ENCODE data around the gene AMN. TPM values are rescaled to one million over a fixed set of nuclear protein-coding genes. Genes with fewer than 3 reads are reported as not detected.

AMN gene
- polyA plus RNA-seq, 4 donors, result 17.4 to 43.4 (median 38.0) TPM

DNA sequence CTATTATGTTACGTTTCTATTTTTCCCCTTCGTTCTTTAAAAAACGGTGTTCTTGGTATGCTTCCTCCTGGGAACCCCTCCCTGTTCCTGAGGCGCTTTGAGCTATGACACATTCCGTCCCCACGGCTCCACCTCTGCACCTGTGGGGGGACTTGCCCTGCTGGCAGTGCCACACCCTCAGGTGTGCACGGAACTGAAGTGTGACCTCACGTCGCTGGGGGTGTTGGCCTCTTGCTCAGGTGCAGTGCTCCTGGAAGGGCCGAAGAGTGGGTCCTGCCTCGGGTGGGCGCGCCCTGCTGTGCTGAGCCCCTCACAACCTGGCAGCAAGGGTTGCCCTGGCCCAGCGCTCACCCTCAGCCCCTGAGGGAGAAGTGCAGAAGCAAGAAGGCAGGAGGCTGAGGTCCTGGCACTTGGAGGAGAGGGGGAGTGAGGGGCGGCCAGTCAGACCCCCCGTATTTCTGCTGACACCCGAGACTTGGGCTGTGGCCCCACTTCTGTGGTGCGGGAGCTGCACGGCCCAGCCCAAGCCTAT is 4.9 kb downstream of the AMN start:
- no peak for DNase-seq (ENCODE audit: low read depth in 4 of 4, low spot score in 2 of 4)

- DNase-seq (ENCODE audit: low read depth in 4 of 4, low spot score in 2 of 4), result peak in 1 of 4 donors; percentile 24
Observed at GRCh38 chr14:102927878-102928411, 5.5 kb downstream of the AMN start.

GRCh38 chr14:102928412-102929240 is 6.2 kb downstream of the AMN start:
- peak in 3 of 4 donors; percentile 34 to 63 (median 51) for DNase-seq (ENCODE audit: low read depth in 4 of 4, low spot score in 2 of 4)

DNA sequence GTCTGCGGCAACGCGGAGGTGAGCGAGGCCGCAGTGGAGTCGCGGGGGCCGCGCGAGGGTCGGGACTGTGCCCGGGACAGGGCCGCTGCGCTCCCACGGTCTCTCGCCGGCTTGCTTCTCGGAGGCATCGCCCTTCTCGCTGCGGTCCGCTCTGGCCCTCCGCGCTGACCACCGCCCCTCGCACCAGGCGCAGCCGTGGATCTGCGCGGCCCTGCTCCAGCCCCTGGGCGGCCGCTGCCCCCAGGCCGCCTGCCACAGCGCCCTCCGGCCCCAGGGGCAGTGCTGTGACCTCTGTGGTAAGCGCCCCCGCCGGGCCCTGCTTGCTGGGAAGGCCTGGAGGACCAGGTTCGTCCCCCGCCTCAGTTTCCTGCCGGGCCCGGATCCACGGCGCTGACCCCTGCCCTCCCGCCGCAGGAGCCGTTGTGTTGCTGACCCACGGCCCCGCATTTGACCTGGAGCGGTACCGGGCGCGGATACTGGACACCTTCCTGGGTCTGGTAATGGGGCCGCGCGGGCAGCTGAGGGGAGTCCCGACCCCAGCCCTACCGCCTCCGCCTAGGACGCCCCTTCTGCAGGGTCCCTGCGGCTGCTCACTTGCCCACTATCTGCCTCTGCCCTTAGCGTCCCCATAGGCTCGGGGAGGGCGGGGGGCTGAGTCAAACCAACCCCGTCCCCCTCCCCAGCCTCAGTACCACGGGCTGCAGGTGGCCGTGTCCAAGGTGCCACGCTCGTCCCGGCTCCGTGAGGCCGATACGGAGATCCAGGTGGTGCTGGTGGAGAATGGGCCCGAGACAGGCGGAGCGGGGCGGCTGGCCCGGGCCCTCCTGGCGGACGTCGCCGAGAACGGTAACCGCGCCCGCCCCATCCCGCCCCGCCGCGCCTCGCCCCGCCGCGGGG is 7.0 kb downstream of the AMN start:
- DNase-seq (ENCODE audit: low read depth in 4 of 4, low spot score in 2 of 4), result no peak

DNA sequence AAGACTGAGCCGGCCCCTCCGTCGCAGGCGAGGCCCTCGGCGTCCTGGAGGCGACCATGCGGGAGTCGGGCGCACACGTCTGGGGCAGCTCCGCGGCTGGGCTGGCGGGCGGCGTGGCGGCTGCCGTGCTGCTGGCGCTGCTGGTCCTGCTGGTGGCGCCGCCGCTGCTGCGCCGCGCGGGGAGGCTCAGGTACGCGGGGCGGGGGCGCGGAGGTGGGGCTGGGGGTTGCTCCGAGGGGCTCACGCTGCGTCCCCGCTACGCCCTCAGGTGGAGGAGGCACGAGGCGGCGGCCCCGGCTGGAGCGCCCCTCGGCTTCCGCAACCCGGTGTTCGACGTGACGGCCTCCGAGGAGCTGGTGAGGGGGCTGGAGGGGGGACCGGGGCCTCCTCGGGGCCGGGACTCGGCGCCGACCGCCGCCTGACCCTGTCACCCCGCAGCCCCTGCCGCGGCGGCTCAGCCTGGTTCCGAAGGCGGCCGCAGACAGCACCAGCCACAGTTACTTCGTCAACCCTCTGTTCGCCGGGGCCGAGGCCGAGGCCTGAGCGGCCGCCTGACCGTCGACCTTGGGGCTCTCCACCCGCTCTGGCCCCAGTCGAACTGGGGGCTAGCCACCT is 7.8 kb downstream of the AMN start:
- DNase-seq (ENCODE audit: low read depth in 4 of 4, low spot score in 2 of 4), result no peak

- no peak for DNase-seq (ENCODE audit: low read depth in 4 of 4, low spot score in 2 of 4)
Observed at GRCh38 chr14:102930753-102931579, 8.5 kb downstream of the AMN start.

DNA sequence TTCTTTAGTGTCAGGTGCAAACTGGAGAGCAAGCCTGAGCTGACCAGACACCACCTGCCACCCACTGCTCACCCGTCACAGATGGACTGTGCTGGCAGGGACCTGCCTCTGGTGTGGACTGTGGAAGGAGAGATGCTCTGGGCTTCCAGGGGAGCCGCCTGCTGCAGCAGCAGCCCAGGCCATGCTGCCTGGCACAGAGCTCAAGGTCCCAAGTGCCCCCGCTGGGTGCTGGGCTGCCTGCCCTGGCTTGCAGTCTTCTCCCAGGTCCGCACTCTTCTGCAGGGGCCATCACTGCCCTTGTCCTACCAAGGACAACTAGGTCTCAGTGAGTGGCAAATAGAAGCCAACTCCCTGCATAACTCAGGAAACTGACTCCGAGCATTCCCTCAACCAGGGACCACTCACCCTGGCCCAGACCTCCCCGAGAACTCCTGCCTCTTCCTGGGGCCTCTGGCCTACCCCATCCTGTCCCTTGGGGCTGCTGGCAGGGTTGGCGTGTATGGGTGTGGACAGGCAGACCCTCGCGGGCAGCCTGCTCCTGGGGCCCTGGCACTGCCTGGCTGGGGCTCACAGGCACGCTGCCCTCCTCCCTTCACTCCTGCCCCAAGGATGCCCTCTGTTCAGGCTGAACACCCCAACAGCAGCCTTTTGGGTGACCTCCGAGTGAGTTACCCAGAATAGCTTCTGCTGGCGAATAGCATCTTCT is 9.3 kb downstream of the AMN start:
- no peak for DNase-seq (ENCODE audit: low read depth in 4 of 4, low spot score in 2 of 4)

- no peak for DNase-seq (ENCODE audit: low read depth in 4 of 4, low spot score in 2 of 4)
Observed at GRCh38 chr14:102932484-102933248, 10.2 kb downstream of the AMN start.

- no peak for DNase-seq (ENCODE audit: low read depth in 4 of 4, low spot score in 2 of 4)
Observed at GRCh38 chr14:102933618-102934231, 11.3 kb downstream of the AMN start.

GRCh38 chr14:102935756-102936155 is 13.3 kb downstream of the AMN start:
- no peak for DNase-seq (ENCODE audit: low read depth in 4 of 4, low spot score in 2 of 4)

DNA sequence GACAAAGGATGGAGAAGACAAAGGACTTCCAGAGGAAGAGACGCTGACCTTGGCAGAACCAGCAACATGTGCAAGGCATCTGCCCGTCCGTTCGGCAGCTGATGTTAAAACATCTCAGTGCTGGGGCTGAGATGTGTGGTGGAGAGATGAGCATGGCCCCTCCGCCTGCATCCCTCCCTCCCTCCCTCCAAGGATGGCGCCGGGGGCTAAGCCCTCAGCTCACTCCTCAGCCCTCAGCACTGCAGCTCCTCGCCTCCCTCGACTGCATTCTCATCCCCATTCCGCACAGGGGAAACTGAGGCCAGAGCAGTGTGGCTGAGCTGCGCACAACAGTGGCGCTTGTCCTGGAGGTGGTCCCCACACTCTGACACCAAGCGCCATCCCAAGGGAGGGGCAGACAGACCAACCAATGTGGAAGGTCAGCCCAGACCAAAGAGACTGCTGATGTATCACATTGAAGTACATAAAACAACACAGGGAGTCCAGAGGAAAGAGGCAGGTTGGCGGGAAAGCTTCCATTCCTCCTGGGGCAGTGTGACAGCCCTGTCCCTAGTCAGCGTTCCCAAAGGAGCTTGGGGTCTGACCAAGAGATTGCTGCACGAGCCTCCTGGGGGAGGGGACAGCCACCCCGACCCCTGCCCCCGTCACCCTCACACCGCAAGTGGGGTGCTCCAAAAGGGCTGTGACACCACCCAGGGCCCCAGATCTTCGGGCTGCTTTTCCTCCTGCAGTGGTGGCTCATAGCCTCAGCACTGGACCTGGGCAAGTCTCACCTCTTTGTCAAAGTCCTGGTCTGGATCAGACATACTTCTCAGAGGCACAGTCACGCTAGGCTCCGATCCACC is 15.1 kb downstream of the AMN start:
- DNase-seq (ENCODE audit: low read depth in 4 of 4, low spot score in 2 of 4), result no peak

GRCh38 chr14:102938191-102938590 is 15.7 kb downstream of the AMN start:
- DNase-seq (ENCODE audit: low read depth in 4 of 4, low spot score in 2 of 4), result no peak

GRCh38 chr14:102939329-102939728 is 16.9 kb downstream of the AMN start:
- DNase-seq (ENCODE audit: low read depth in 4 of 4, low spot score in 2 of 4), result no peak

GRCh38 chr14:102939820-102940561 is 17.5 kb downstream of the AMN start:
- no peak for DNase-seq (ENCODE audit: low read depth in 4 of 4, low spot score in 2 of 4)

GRCh38 chr14:102940729-102941362 is 18.4 kb downstream of the AMN start:
- DNase-seq (ENCODE audit: low read depth in 4 of 4, low spot score in 2 of 4), result no peak
